Measurements from ENCODE around the gene IMMT. TPM values are rescaled to one million over a fixed set of nuclear protein-coding genes. Genes with fewer than 3 reads are reported as not detected.
"Not testable (repeated sequence)": the region's sequence is repeated elsewhere in the genome, so short reads cannot be mapped to it uniquely, and the experiment has no call there.

Gene IMMT
- total RNA-seq, 1 donor from 2014 or later, result 160 TPM

DNA sequence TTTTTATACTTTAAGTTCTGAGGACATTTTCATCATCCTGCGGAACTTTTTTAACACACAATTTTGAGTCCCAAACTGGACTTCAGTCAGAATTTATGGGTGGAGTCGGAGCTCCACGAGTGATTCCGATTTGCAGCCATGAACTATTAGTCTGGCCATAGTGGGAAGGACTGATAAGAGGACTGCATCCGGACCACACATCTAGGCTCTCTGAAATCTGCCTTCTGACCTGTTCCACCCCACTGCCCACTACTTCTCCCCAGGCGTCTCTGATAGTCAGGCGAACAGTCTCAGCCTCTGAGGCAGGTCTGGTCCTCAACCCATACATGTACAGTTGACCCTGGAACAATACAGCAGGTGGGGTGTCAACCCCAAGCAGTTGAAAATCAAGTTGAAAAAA lies 9.2 kb upstream of the IMMT start:
- H3K4me3 Mint-ChIP-seq (ENCODE audit: low read depth), result no peak overlapping the region
- H3K27me3 Mint-ChIP-seq (ENCODE audit: low read depth), result no peaks in the 10 kb centered on the region
- no peak for DNase-seq (ENCODE audit: low spot score)
- intact Hi-C loops (cut with micrococcal nuclease), result no loop called here
- H3K9me3 Mint-ChIP-seq, result no peaks in the 10 kb centered on the region
- H3K36me3 Mint-ChIP-seq (ENCODE audit: low read depth), result peaks cover 45% of the 10 kb centered on the region
- H3K27ac Mint-ChIP-seq, result no peak overlapping the region
- H3K4me1 Mint-ChIP-seq (ENCODE audit: low read depth), result peaks cover 24% of the 10 kb centered on the region

DNA sequence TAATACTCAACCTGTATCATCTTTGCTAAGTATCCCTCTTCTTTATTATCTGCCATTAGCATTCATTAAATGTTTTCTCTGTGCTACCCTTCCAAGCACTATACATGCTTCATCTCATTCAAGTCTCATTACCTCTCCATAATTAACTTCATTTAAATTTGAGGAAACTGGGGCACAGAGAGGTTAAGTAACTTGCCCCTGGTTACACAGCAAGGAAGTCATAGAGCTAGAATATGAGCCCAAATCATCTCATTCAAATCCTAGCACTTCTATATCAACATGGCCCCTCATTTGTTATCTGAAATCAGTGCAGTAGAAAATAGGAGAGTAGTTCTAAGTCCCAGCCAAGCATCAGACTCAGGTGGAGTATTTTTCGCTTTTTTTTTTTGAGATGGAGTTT lies 8.4 kb upstream of the IMMT start:
- no peak for DNase-seq (ENCODE audit: low spot score)
- H3K9me3 Mint-ChIP-seq, result no peaks in the 10 kb centered on the region
- H3K36me3 Mint-ChIP-seq (ENCODE audit: low read depth), result peaks cover 42% of the 10 kb centered on the region
- no peaks in the 10 kb centered on the region for H3K27me3 Mint-ChIP-seq (ENCODE audit: low read depth)
- H3K4me3 Mint-ChIP-seq (ENCODE audit: low read depth), result no peak overlapping the region
- H3K27ac Mint-ChIP-seq, result no peak overlapping the region
- intact Hi-C loops (cut with micrococcal nuclease), result no loop called here
- peaks cover 24% of the 10 kb centered on the region for H3K4me1 Mint-ChIP-seq (ENCODE audit: low read depth)

- Mint-ChIP-seq H3K27me3 (ENCODE audit: low read depth) (no peaks in the 10 kb centered on the region), H3K4me1 (ENCODE audit: low read depth) (peaks cover 26% of the 10 kb centered on the region), H3K9me3 (no peaks in the 10 kb centered on the region)
Observed at GRCh38 chr2:86202702-86203101, 7.4 kb upstream of the IMMT start.

GRCh38 chr2:86202336-86202692 lies 7.1 kb upstream of the IMMT start:
- no peaks in the 10 kb centered on the region for H3K27me3 Mint-ChIP-seq (ENCODE audit: low read depth)
- H3K27ac Mint-ChIP-seq, result no peak overlapping the region
- H3K4me3 Mint-ChIP-seq (ENCODE audit: low read depth), result no peak overlapping the region
- peaks cover 31% of the 10 kb centered on the region for H3K36me3 Mint-ChIP-seq (ENCODE audit: low read depth)
- peaks cover 26% of the 10 kb centered on the region for H3K4me1 Mint-ChIP-seq (ENCODE audit: low read depth)
- H3K9me3 Mint-ChIP-seq, result no peaks in the 10 kb centered on the region
- DNase-seq (ENCODE audit: low spot score), result no peak
- intact Hi-C loops (cut with micrococcal nuclease), result no loop called here

More at GRCh38 chr2:86202702-86203101, 7.4 kb upstream of the IMMT start:
- H3K4me3 Mint-ChIP-seq (ENCODE audit: low read depth), result no peak overlapping the region
- no peak overlapping the region for H3K27ac Mint-ChIP-seq
- DNase-seq (ENCODE audit: low spot score), result no peak
- H3K36me3 Mint-ChIP-seq (ENCODE audit: low read depth), result peaks cover 34% of the 10 kb centered on the region
- intact Hi-C loops (cut with micrococcal nuclease), result no loop called here

GRCh38 chr2:86201671-86202335 lies 6.5 kb upstream of the IMMT start:
- H3K36me3 Mint-ChIP-seq (ENCODE audit: low read depth), result peaks cover 26% of the 10 kb centered on the region
- H3K27me3 Mint-ChIP-seq (ENCODE audit: low read depth), result no peaks in the 10 kb centered on the region
- intact Hi-C loops (cut with micrococcal nuclease), result no loop called here
- H3K4me3 Mint-ChIP-seq (ENCODE audit: low read depth), result peak overlapping the region; percentile 34
- H3K4me1 Mint-ChIP-seq (ENCODE audit: low read depth), result peaks cover 29% of the 10 kb centered on the region
- H3K27ac Mint-ChIP-seq, result no peak overlapping the region
- no peak for DNase-seq (ENCODE audit: low spot score)
- no peaks in the 10 kb centered on the region for H3K9me3 Mint-ChIP-seq

DNA sequence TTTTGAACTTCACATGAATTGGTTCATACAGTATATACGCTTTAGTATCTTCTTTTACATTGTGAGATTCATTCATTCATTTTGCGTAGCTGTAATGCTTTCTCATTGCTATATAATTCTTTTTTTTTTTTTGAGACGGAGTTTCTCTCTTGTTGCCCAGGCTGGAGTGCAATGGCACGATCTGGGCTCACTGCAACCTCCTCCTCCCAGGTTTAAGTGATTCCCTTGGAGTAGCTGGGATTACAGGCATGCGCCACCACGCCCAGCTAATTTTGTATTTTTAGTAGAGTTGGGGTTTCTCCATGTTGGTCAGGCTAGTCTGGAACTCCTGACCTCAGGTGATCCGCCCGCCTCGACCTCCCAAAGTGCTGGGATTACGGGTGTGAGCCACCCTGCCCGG lies 5.3 kb upstream of the IMMT start:
- Mint-ChIP-seq H3K36me3 (ENCODE audit: low read depth) (peaks cover 17% of the 10 kb centered on the region), H3K4me3 (ENCODE audit: low read depth) (peak overlapping the region; percentile 100), H3K4me1 (ENCODE audit: low read depth) (peaks cover 33% of the 10 kb centered on the region), H3K27ac (peak overlapping the region; percentile 58)
- H3K27me3 Mint-ChIP-seq (ENCODE audit: low read depth); DNase-seq (ENCODE audit: low spot score); H3K9me3 Mint-ChIP-seq; intact Hi-C loops (cut with micrococcal nuclease): not testable (repeated sequence)

GRCh38 chr2:86199834-86200177 lies 4.5 kb upstream of the IMMT start:
- Mint-ChIP-seq H3K27me3 (ENCODE audit: low read depth) (no peaks in the 10 kb centered on the region), H3K27ac (peak overlapping the region; percentile 99), H3K36me3 (ENCODE audit: low read depth) (peaks cover 18% of the 10 kb centered on the region), H3K4me1 (ENCODE audit: low read depth) (peaks cover 34% of the 10 kb centered on the region), H3K9me3 (no peaks in the 10 kb centered on the region), H3K4me3 (ENCODE audit: low read depth) (peak overlapping the region; percentile 100)
- intact Hi-C loops (cut with micrococcal nuclease), result loop anchor here (5.0 to 10.0 kb wide), 4 partner anchors 163 to 585 kb away; partner anchors contain the start of genes C2orf68, CHMP3, RNF103 and USP39
- no peak for DNase-seq (ENCODE audit: low spot score)

DNA sequence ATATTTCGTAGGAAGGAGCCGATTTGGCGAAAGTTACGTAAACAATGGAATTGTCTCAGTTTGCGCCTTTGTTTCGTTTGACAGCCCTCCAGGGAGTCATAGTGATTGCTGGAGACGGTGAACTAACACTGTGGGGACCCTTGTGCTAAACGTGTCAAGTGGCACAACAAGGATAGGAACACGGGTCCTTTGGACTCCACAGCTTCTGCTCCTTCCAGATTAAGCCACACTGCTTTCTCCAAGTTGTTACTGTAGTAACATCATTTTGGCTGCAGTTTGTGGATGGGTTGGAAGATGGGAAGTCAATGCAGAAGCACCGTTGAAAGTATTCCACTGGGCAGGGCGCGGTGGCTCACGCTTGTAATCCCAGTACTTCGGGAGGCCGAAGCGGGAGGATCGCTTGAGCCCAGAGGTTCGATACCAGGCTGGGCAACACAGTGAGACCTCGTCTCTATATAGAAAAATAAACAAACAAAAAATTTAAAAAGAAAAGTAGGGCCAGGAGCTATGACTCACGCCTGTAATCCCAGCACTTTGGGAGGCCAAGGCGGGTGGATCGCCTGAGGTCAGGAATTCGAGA lies 636 bp upstream of the IMMT start:
- Mint-ChIP-seq H3K27ac (peak overlapping the region; percentile 89), H3K4me1 (ENCODE audit: low read depth) (peaks cover 41% of the 10 kb centered on the region), H3K9me3 (no peaks in the 10 kb centered on the region), H3K4me3 (ENCODE audit: low read depth) (peak overlapping the region; percentile 96), H3K36me3 (ENCODE audit: low read depth) (peaks cover 28% of the 10 kb centered on the region), H3K27me3 (ENCODE audit: low read depth) (no peaks in the 10 kb centered on the region)
- intact Hi-C loops (cut with micrococcal nuclease), result loop anchor here (1.0 to 10.0 kb wide), 8 partner anchors 11 to 869 kb away; partner anchors contain the start of genes C2orf68, CHMP3, KDM3A and PTCD3
- no peak for DNase-seq (ENCODE audit: low spot score)

DNA sequence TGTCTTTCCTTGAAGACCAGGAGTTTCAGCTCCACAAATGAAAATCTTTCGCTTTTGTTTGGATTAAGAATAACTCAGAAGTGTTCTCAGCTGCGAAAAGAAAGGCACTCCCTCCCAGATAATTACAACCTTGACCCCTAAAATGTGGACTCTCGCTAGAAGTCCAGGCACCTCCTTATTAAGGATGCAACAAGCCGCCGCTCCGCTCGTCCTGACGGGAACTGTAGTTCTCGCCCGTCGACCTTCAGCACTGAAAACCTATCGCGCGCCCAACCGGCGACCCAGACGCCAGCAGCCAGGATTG lies 559 bp downstream of the IMMT start:
- intact Hi-C loops (cut with micrococcal nuclease), result loop anchor here (1.0 to 10.0 kb wide), 8 partner anchors 9 to 868 kb away; partner anchors contain the start of genes C2orf68, CHMP3, KDM3A and PTCD3
- Mint-ChIP-seq H3K4me1 (ENCODE audit: low read depth) (peaks cover 48% of the 10 kb centered on the region), H3K9me3 (no peaks in the 10 kb centered on the region), H3K27me3 (ENCODE audit: low read depth) (no peaks in the 10 kb centered on the region), H3K27ac (peak overlapping the region; percentile 89), H3K36me3 (ENCODE audit: low read depth) (peaks cover 40% of the 10 kb centered on the region), H3K4me3 (ENCODE audit: low read depth) (peak overlapping the region; percentile 96)
- no peak for DNase-seq (ENCODE audit: low spot score)

GRCh38 chr2:86193901-86194567 lies 1.2 kb downstream of the IMMT start:
- intact Hi-C loops (cut with micrococcal nuclease), result loop anchor here (2.0 to 10.0 kb wide), 5 partner anchors 87 to 867 kb away; partner anchors contain the start of genes C2orf68, CHMP3, KDM3A and PTCD3
- H3K9me3 Mint-ChIP-seq, result no peaks in the 10 kb centered on the region
- peak overlapping the region; percentile 89 for H3K27ac Mint-ChIP-seq
- H3K4me1 Mint-ChIP-seq (ENCODE audit: low read depth), result peaks cover 53% of the 10 kb centered on the region
- no peak for DNase-seq (ENCODE audit: low spot score)
- H3K36me3 Mint-ChIP-seq (ENCODE audit: low read depth), result peaks cover 43% of the 10 kb centered on the region
- H3K27me3 Mint-ChIP-seq (ENCODE audit: low read depth), result no peaks in the 10 kb centered on the region
- H3K4me3 Mint-ChIP-seq (ENCODE audit: low read depth), result peak overlapping the region; percentile 96

- intact Hi-C loops (cut with micrococcal nuclease), result loop anchor here (10.0 kb wide), 3 partner anchors 325 to 575 kb away; partner anchors contain the start of genes C2orf68, CHMP3 and USP39
Observed at GRCh38 chr2:86189782-86190416, 5.4 kb downstream of the IMMT start.

DNA sequence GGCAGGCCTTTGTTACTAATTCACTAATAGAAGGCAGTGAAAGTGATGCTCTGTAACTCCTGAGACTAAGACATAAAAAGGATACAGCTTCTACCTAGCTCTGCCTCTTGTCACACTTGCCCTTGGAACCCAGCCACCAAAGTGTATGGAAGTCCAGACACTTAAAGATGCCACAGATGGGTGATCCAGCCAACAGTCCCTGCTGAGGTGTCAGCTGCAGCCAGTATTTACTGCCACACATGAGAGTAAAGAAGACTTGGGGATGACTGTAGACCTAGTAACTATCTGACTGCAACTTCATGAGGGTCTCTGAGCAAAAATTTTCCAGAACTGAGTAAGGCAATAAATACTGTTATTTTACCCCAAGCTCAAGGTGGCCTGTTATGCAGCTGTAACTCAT lies 8.8 kb downstream of the IMMT start:
- H3K27me3 Mint-ChIP-seq (ENCODE audit: low read depth), result no peaks in the 10 kb centered on the region

More at GRCh38 chr2:86189782-86190416, 5.4 kb downstream of the IMMT start:
- H3K27me3 Mint-ChIP-seq (ENCODE audit: low read depth), result no peaks in the 10 kb centered on the region
- no peaks in the 10 kb centered on the region for H3K9me3 Mint-ChIP-seq
- no peak overlapping the region for H3K27ac Mint-ChIP-seq
- peaks cover 66% of the 10 kb centered on the region for H3K36me3 Mint-ChIP-seq (ENCODE audit: low read depth)
- H3K4me3 Mint-ChIP-seq (ENCODE audit: low read depth), result no peak overlapping the region
- peaks cover 78% of the 10 kb centered on the region for H3K4me1 Mint-ChIP-seq (ENCODE audit: low read depth)
- no peak for DNase-seq (ENCODE audit: low spot score)

More for the DNA sequence above, 8.8 kb downstream of the IMMT start:
- Mint-ChIP-seq H3K9me3 (no peaks in the 10 kb centered on the region), H3K4me1 (ENCODE audit: low read depth) (peaks cover 81% of the 10 kb centered on the region), H3K36me3 (ENCODE audit: low read depth) (peaks cover 51% of the 10 kb centered on the region), H3K4me3 (ENCODE audit: low read depth) (peak overlapping the region; percentile 41), H3K27ac (peak overlapping the region; percentile 75)
- intact Hi-C loops (cut with micrococcal nuclease), result loop anchor here (10.0 kb wide), 1 partner anchor 322 kb away; no protein-coding TSS in a partner anchor
- DNase-seq (ENCODE audit: low spot score), result no peak
